Activated naive CD8-positive, alpha-beta T cell treated with anti-CD3 and anti-CD28 coated beads for 36 hours (primary cell): ENCODE results near the gene ST3GAL2. TPM values are rescaled to one million over a fixed set of nuclear protein-coding genes. Genes with fewer than 3 reads are reported as not detected.
"Not testable (repeated sequence)": the region's sequence is repeated elsewhere in the genome, so short reads cannot be mapped to it uniquely, and the experiment has no call there.

Experiments used
- DNase-seq: peaks from one replicate; pipeline ENCODE4 v3.0.0; 2021
- H3K27ac Mint-ChIP-seq: one replicate; pipeline ENCODE4 v1.8.0; 2022; ENCODE audit warnings: mild to moderate bottlenecking, moderate library complexity, mixed read lengths
- H3K27me3 Mint-ChIP-seq: one replicate; pipeline ENCODE4 v1.8.0; 2022; ENCODE audit warnings: mild to moderate bottlenecking, mixed read lengths
- H3K36me3 Mint-ChIP-seq: one replicate; pipeline ENCODE4 v1.8.0; 2021; ENCODE audit warnings: mild to moderate bottlenecking, mixed read lengths
- H3K4me1 Mint-ChIP-seq: one replicate; pipeline ENCODE4 v1.8.0; 2021; ENCODE audit warnings: mixed read lengths
- H3K4me3 Mint-ChIP-seq: one replicate; pipeline ENCODE4 v1.8.0; 2022; ENCODE audit warnings: mild to moderate bottlenecking, moderate library complexity, mixed read lengths
- H3K9me3 Mint-ChIP-seq: one replicate; pipeline ENCODE4 v1.8.0; 2022; ENCODE audit warnings: mixed read lengths
- total RNA-seq, 2 experiments: library from RNA; stranded (reverse); gene quantifications; one replicate each; pipeline ENCODE4 v1.2.3, GENCODE V29; 2021

ST3GAL2 gene
- total RNA-seq, 2 experiments from 2014 or later = 21.5 to 23.3 TPM

GRCh38 chr16:70378869-70379493, 59.9 kb downstream of the ST3GAL2 start:
- peaks cover 19% of the 10 kb centered on the region for H3K4me1 Mint-ChIP-seq
- peak overlapping the region; percentile 98 for H3K27ac Mint-ChIP-seq
- no peaks in the 10 kb centered on the region for H3K9me3 Mint-ChIP-seq
- H3K4me3 Mint-ChIP-seq = peak overlapping the region; percentile 95
- H3K27me3 Mint-ChIP-seq = peaks cover 3% of the 10 kb centered on the region
- no peak for DNase-seq
- peaks cover 31% of the 10 kb centered on the region for H3K36me3 Mint-ChIP-seq

GRCh38 chr16:70377782-70378181, 61.1 kb downstream of the ST3GAL2 start:
- Mint-ChIP-seq H3K9me3 (no peaks in the 10 kb centered on the region), H3K27ac (no peak overlapping the region), H3K27me3 (peaks cover 3% of the 10 kb centered on the region), H3K36me3 (peaks cover 36% of the 10 kb centered on the region), H3K4me1 (peaks cover 19% of the 10 kb centered on the region), H3K4me3 (peak overlapping the region; percentile 4)
- no peak for DNase-seq

- Mint-ChIP-seq H3K4me1 (peaks cover 19% of the 10 kb centered on the region), H3K27me3 (no peaks in the 10 kb centered on the region), H3K36me3 (peaks cover 47% of the 10 kb centered on the region), H3K9me3 (no peaks in the 10 kb centered on the region), H3K27ac (peak overlapping the region; percentile 44), H3K4me3 (no peak overlapping the region)
- no peak for DNase-seq
Measured at GRCh38 chr16:70375636-70376611, 63.0 kb downstream of the ST3GAL2 start.

GRCh38 chr16:70374213-70374612, 64.7 kb downstream of the ST3GAL2 start:
- H3K4me3 Mint-ChIP-seq = no peak overlapping the region
- H3K9me3 Mint-ChIP-seq = no peaks in the 10 kb centered on the region
- no peak overlapping the region for H3K27ac Mint-ChIP-seq
- H3K4me1 Mint-ChIP-seq = peaks cover 12% of the 10 kb centered on the region
- H3K36me3 Mint-ChIP-seq = peaks cover 47% of the 10 kb centered on the region
- no peaks in the 10 kb centered on the region for H3K27me3 Mint-ChIP-seq
- no peak for DNase-seq

- peak overlapping the region; percentile 55 for H3K27ac Mint-ChIP-seq
Measured at GRCh38 chr16:70372921-70373728, 65.8 kb downstream of the ST3GAL2 start.

GRCh38 chr16:70370924-70371323, 68.0 kb downstream of the ST3GAL2 start:
- Mint-ChIP-seq H3K27me3 (no peaks in the 10 kb centered on the region), H3K4me1 (peaks cover 2% of the 10 kb centered on the region), H3K9me3 (no peaks in the 10 kb centered on the region), H3K4me3 (no peak overlapping the region), H3K27ac (peak overlapping the region; percentile 34), H3K36me3 (peaks cover 38% of the 10 kb centered on the region)
- no peak for DNase-seq

More at GRCh38 chr16:70372921-70373728, 65.8 kb downstream of the ST3GAL2 start:
- Mint-ChIP-seq H3K9me3 (no peaks in the 10 kb centered on the region), H3K4me3 (no peak overlapping the region), H3K36me3 (peaks cover 42% of the 10 kb centered on the region), H3K4me1 (peaks cover 8% of the 10 kb centered on the region), H3K27me3 (no peaks in the 10 kb centered on the region)
- DNase-seq = no peak

GRCh38 chr16:70370145-70370544, 68.8 kb downstream of the ST3GAL2 start:
- not testable (repeated sequence) for H3K27me3 Mint-ChIP-seq, H3K4me3 Mint-ChIP-seq, H3K4me1 Mint-ChIP-seq, H3K9me3 Mint-ChIP-seq
- DNase-seq = peak; percentile 35
- H3K36me3 Mint-ChIP-seq = peaks cover 36% of the 10 kb centered on the region
- H3K27ac Mint-ChIP-seq = peak overlapping the region; percentile 51

- Mint-ChIP-seq H3K4me3 (no peak overlapping the region), H3K27me3 (no peaks in the 10 kb centered on the region), H3K9me3 (no peaks in the 10 kb centered on the region), H3K4me1 (no peaks in the 10 kb centered on the region), H3K27ac (peak overlapping the region; percentile 29), H3K36me3 (peaks cover 11% of the 10 kb centered on the region)
- no peak for DNase-seq
Measured at GRCh38 chr16:70364399-70364798, 74.5 kb downstream of the ST3GAL2 start.

GRCh38 chr16:70359552-70359951, 79.3 kb downstream of the ST3GAL2 start:
- peaks cover 10% of the 10 kb centered on the region for H3K36me3 Mint-ChIP-seq
- no peaks in the 10 kb centered on the region for H3K27me3 Mint-ChIP-seq
- no peak for DNase-seq
- H3K27ac Mint-ChIP-seq = no peak overlapping the region
- H3K9me3 Mint-ChIP-seq = no peaks in the 10 kb centered on the region
- H3K4me3 Mint-ChIP-seq = no peak overlapping the region
- peaks cover 2% of the 10 kb centered on the region for H3K4me1 Mint-ChIP-seq

- no peak for DNase-seq
- H3K9me3 Mint-ChIP-seq = no peaks in the 10 kb centered on the region
- H3K27me3 Mint-ChIP-seq = no peaks in the 10 kb centered on the region
- no peak overlapping the region for H3K27ac Mint-ChIP-seq
- H3K36me3 Mint-ChIP-seq = peaks cover 39% of the 10 kb centered on the region
- peaks cover 30% of the 10 kb centered on the region for H3K4me1 Mint-ChIP-seq
- H3K4me3 Mint-ChIP-seq = no peak overlapping the region
Measured at GRCh38 chr16:70349783-70350182, 89.1 kb downstream of the ST3GAL2 start.

GRCh38 chr16:70348991-70349390, 89.9 kb downstream of the ST3GAL2 start:
- H3K27ac Mint-ChIP-seq = peak overlapping the region; percentile 34
- H3K9me3 Mint-ChIP-seq = no peaks in the 10 kb centered on the region
- H3K4me1 Mint-ChIP-seq = peaks cover 30% of the 10 kb centered on the region
- DNase-seq = no peak
- H3K27me3 Mint-ChIP-seq = no peaks in the 10 kb centered on the region
- peak overlapping the region; percentile 7 for H3K4me3 Mint-ChIP-seq
- peaks cover 36% of the 10 kb centered on the region for H3K36me3 Mint-ChIP-seq

- Mint-ChIP-seq H3K36me3 (peaks cover 31% of the 10 kb centered on the region), H3K27me3 (no peaks in the 10 kb centered on the region), H3K27ac (peak overlapping the region; percentile 90), H3K4me3 (peak overlapping the region; percentile 93), H3K9me3 (no peaks in the 10 kb centered on the region), H3K4me1 (peaks cover 30% of the 10 kb centered on the region)
- no peak for DNase-seq
Measured at GRCh38 chr16:70345840-70346239, 93.1 kb downstream of the ST3GAL2 start.

GRCh38 chr16:70342016-70342415, 96.9 kb downstream of the ST3GAL2 start:
- H3K36me3 Mint-ChIP-seq = peaks cover 12% of the 10 kb centered on the region
- peaks cover 9% of the 10 kb centered on the region for H3K4me1 Mint-ChIP-seq
- H3K27me3 Mint-ChIP-seq = no peaks in the 10 kb centered on the region
- H3K9me3 Mint-ChIP-seq = no peaks in the 10 kb centered on the region
- H3K4me3 Mint-ChIP-seq = no peak overlapping the region
- DNase-seq = no peak
- no peak overlapping the region for H3K27ac Mint-ChIP-seq

- DNase-seq = no peak
- Mint-ChIP-seq H3K4me1 (peaks cover 9% of the 10 kb centered on the region), H3K36me3 (peaks cover 9% of the 10 kb centered on the region), H3K27me3 (no peaks in the 10 kb centered on the region), H3K9me3 (no peaks in the 10 kb centered on the region), H3K4me3 (no peak overlapping the region), H3K27ac (no peak overlapping the region)
Measured at GRCh38 chr16:70341600-70341999, 97.3 kb downstream of the ST3GAL2 start.

GRCh38 chr16:70337814-70338213, 101.1 kb downstream of the ST3GAL2 start:
- Mint-ChIP-seq H3K27ac (no peak overlapping the region), H3K4me1 (no peaks in the 10 kb centered on the region), H3K36me3 (peaks cover 9% of the 10 kb centered on the region), H3K9me3 (no peaks in the 10 kb centered on the region), H3K27me3 (no peaks in the 10 kb centered on the region), H3K4me3 (no peak overlapping the region)
- DNase-seq = no peak
